Measurements from ENCODE around the gene MADD.

Gene MADD

DNA sequence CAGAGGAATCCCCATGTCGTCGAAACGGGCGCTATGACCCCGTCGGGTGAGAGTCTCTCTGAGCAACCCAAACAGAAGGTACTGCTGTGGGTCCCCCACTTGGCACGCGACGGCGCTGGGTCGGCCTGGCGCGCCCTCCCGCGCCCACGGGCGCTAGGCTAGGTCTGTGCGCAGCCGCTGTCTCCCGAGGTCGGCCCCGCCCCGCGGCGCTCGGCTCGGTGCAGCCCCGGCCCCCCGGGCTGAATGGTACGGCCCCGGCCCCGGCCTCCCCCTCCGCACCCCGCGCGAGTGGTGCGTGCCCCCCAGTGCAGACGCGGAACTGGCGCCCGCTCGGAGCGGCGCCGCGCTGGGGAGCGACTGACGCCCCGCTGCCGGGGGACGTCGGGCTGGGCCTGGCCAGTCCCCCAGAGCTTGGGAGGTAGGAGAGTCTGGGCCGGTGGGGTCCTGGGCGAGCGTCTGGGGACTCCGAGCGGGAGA is at the start of gene MADD:
Gene MADD (plus strand): TSS at position 305 of the 477 bp plus-strand sequence.
- in situ Hi-C loops (cut with MboI; ENCODE audit: low sequenced_read_pairs): no loop called here

GRCh38 chr11:47220401-47220821 is 49.5 kb upstream of the MADD start:
- in situ Hi-C loops (cut with MboI; ENCODE audit: low sequenced_read_pairs): no loop called here

GRCh38 chr11:47222696-47223095 is 47.2 kb upstream of the MADD start:
- in situ Hi-C loops (cut with MboI; ENCODE audit: low sequenced_read_pairs): no loop called here

- in situ Hi-C loops (cut with MboI; ENCODE audit: low sequenced_read_pairs): no loop called here
Observed at GRCh38 chr11:47225552-47226400, 44.2 kb upstream of the MADD start.

- in situ Hi-C loops (cut with MboI; ENCODE audit: low sequenced_read_pairs): no loop called here
Observed at GRCh38 chr11:47229161-47229560, 40.8 kb upstream of the MADD start.

DNA sequence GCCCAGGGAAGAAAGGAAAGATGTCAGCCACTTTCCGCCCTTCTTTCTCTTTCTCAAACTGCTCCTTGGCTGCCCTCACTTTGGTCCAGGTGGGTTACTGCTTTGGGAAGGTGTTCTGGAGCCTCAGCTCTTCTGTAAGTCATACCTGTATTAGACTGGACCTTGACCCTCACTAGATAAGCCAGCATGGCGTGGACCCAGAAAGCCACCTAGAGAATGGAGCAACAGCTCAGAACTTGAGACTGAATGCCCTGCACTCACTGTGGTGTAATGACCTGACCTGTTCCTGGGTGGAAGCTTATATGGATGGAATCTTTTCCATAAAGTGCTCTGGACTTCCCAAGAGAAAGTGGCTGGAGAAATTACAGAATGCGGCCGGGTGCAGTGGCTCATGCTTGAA is 36.9 kb upstream of the MADD start:
- in situ Hi-C loops (cut with MboI; ENCODE audit: low sequenced_read_pairs): no loop called here

DNA sequence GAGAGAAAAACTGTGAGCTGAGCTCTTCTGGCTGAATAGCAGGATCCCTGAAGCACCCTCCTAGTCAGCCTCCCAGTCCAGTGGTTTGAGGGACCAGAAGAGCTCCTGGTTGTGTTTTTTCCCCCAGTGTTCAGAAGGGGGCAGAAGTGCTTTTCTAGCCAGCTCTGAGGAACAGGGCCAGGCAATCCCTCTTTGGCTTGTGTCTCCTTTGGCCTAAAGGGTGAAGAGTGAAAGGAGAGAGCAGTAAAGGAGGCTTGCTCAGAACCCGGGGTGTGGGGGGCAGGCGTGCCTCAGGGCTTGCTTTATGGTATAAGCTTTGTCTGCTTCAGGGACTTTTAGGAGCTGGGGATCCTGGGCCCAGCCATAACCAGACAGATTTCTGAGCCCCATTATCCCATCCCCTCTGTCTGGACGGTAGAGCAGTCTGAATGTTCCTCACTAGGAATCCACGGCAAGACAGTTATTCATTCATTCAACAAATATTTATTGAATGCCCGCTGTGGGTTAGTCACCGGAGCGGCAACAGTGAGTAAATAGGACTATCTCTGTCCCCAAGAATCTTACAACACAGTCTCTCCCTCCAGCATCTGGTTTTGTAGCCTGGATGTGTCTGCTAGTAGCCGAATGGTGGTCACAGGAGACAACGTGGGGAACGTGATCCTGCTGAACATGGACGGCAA is 35.8 kb upstream of the MADD start:
- in situ Hi-C loops (cut with MboI; ENCODE audit: low sequenced_read_pairs): no loop called here

DNA sequence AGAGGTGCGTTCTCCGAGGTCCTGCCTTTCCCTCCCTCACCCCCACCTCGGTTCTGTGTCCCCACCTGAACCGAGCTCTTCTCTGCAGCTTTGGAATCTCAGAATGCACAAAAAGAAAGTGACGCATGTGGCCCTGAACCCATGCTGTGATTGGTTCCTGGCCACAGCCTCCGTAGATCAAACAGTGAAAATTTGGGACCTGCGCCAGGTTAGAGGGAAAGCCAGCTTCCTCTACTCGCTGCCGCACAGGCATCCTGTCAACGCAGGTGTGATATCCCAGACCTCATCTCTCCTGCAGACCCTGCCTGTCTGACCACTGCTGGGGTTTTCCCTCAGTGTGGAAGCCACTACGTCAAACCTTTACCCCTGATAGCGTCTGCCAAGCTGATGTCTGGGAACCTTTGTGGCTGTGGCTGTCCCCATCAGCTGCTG is 35.2 kb upstream of the MADD start:
- in situ Hi-C loops (cut with MboI; ENCODE audit: low sequenced_read_pairs): no loop called here

DNA sequence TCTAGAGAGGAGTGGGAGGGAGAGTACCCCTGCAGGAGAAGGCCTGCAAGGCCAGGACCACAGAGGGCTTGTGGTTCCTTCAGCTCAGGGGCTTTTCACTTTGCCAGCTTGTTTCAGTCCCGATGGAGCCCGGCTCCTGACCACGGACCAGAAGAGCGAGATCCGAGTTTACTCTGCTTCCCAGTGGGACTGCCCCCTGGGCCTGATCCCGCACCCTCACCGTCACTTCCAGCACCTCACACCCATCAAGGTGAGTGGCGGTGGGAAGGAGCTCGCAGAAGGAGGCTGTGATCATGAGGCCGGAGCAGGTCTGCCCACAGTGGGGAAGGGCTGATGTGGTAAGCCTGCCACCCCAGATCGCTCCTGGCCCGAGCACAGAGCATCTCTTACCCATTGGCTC is 34.8 kb upstream of the MADD start:
- in situ Hi-C loops (cut with MboI; ENCODE audit: low sequenced_read_pairs): no loop called here

GRCh38 chr11:47236482-47236881 is 33.5 kb upstream of the MADD start:
- in situ Hi-C loops (cut with MboI; ENCODE audit: low sequenced_read_pairs): no loop called here

GRCh38 chr11:47239852-47240251 is 30.1 kb upstream of the MADD start:
- in situ Hi-C loops (cut with MboI; ENCODE audit: low sequenced_read_pairs): no loop called here

DNA sequence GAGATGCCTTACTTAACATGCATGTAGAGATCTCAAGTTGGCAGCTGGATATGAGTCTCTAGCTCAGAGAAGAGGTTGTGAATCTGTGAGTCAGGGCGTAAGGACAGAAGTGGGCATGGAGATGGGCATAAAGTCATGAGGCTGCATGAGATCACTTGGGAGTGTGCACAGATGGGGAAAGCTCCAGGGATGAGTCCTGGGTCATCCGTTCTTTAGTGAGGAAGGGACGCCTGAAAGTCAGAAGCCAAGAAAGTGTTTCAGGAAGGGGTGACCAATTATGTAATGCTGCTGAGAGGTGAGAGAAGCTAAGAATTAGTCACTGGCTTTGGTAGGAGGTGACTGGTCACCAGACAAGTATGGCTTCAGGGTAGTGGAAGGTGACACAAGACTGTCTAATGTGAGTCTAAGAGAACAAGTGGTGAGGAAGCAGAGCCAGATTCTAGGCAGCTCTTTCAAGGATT is 28.1 kb upstream of the MADD start:
- in situ Hi-C loops (cut with MboI; ENCODE audit: low sequenced_read_pairs): no loop called here

GRCh38 chr11:47242596-47243192 is 27.2 kb upstream of the MADD start:
- in situ Hi-C loops (cut with MboI; ENCODE audit: low sequenced_read_pairs): no loop called here

- in situ Hi-C loops (cut with MboI; ENCODE audit: low sequenced_read_pairs): no loop called here
Observed at GRCh38 chr11:47243454-47243853, 26.5 kb upstream of the MADD start.

GRCh38 chr11:47244448-47245350 is 25.2 kb upstream of the MADD start:
- in situ Hi-C loops (cut with MboI; ENCODE audit: low sequenced_read_pairs): no loop called here

DNA sequence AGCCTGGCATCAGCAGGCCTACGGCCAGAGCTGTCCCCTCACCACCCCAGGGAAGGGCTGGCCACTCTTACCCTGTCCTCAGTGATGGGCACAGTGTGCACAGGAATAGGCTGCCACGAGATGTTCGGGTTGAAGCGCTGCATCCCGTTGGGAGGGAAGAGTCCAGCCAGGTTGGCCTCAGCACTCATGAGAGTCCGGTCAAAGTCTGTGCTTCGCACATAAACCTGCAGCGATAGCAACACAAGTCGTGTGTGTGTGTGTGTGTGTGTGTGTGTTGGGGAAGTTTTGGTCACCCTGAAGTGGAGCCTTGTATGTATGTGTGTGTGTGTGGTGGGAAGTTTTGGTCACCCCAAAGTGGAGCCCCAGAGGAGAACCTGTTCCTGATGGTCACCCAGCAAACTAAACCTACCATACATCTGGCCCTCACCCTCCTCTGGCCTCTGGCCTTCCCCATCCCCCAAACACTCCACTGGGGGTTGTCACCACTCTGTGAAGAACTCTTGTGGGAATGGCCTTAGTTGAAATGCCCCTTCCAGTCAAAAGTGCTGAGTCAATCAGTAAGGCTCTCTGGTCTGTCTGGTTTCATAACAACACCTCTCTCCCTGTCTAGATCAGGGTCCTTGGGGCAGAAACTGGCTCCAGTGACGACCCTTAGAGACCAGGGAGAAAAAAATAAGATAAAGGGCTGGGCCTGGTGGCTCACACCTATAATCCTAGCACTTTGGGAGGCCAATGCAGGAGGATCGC is 24.1 kb upstream of the MADD start:
- in situ Hi-C loops (cut with MboI; ENCODE audit: low sequenced_read_pairs): no loop called here

- in situ Hi-C loops (cut with MboI; ENCODE audit: low sequenced_read_pairs): no loop called here
Observed at GRCh38 chr11:47247502-47247901, 22.4 kb upstream of the MADD start.

DNA sequence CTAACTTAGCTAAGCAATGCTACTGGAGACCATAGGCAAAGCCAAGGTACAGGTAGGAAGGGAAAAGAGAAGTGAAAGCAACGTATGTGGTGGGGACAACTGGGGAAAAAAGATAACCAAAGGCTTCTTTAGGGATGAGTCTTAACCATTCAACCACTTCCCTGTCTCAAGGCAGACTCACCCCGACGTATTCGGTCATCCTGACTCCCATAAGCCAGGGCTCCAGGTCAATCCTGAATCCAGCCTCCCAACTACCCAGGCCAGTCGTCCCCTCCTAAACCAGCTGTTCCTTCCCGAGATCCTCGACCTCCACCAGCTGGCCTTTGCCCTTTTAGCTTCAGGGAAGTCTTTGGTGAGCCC is 21.6 kb upstream of the MADD start:
- in situ Hi-C loops (cut with MboI; ENCODE audit: low sequenced_read_pairs): no loop called here

GRCh38 chr11:47248664-47249377 is 21.1 kb upstream of the MADD start, which contains the start of gene ACP2:
Gene ACP2 (minus strand): TSS chr11:47248814. CDS start chr11:47248789, 25 bp downstream.
- in situ Hi-C loops (cut with MboI; ENCODE audit: low sequenced_read_pairs): no loop called here
